ENCODE measurements around the gene ADAMTS16.

DNA sequence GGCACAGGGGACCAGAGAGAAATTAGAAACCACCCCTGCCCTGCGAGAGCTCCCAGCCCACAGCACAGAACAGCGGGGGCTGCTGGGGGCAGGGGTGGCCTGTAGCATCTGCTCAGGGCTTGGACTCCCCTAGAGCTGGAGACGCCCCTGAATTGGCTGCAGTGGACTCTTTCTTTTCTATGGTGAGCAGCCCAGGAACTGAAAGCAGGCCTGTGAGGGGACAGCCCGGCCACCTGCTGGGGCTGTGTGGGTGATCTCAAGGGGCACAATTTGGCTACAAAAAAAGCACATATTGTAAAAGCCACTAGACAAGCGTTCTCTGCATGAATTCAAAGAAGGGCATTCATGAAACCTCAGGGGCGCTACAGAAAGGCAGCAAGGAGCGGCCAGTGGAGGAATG lies 224.8 kb downstream of the ADAMTS16 start:
- TF ChIP-seq TGIF2 (CRISPR knock-in tag; IDR thresholded peaks at IDR 0.05) = no peak
- TF ChIP-seq, protein P1, sequence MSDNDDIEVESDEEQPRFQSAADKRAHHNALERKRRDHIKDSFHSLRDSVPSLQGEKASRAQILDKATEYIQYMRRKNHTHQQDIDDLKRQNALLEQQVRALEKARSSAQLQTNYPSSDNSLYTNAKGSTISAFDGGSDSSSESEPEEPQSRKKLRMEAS (CRISPR knock-in tag; IDR thresholded peaks at IDR 0.05) = no peak
- TF ChIP-seq FOS (IDR thresholded peaks at IDR 0.05; ENCODE audit: extremely low read depth, insufficient read length) = no peak
- no peak for TF ChIP-seq EP300 (IDR thresholded peaks at IDR 0.05; ENCODE audit: low read length)
- TF ChIP-seq L3MBTL2 (IDR thresholded peaks at IDR 0.05) = no peak
- TF ChIP-seq, protein P2, sequence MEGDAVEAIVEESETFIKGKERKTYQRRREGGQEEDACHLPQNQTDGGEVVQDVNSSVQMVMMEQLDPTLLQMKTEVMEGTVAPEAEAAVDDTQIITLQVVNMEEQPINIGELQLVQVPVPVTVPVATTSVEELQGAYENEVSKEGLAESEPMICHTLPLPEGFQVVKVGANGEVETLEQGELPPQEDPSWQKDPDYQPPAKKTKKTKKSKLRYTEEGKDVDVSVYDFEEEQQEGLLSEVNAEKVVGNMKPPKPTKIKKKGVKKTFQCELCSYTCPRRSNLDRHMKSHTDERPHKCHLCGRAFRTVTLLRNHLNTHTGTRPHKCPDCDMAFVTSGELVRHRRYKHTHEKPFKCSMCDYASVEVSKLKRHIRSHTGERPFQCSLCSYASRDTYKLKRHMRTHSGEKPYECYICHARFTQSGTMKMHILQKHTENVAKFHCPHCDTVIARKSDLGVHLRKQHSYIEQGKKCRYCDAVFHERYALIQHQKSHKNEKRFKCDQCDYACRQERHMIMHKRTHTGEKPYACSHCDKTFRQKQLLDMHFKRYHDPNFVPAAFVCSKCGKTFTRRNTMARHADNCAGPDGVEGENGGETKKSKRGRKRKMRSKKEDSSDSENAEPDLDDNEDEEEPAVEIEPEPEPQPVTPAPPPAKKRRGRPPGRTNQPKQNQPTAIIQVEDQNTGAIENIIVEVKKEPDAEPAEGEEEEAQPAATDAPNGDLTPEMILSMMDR (IDR thresholded peaks at IDR 0.05 in 2 of 3, conservative IDR thresholded peaks at IDR 0.05 in 1 of 3; ENCODE audit: insufficient read depth in 2 of 3, low read depth in 1 of 3, low read length in 3 of 3) = no peak
- TF ChIP-seq ZNF280B (CRISPR knock-in tag; IDR thresholded peaks at IDR 0.05) = no peak
- no peak for TF ChIP-seq ZBTB7A (IDR thresholded peaks at IDR 0.05; ENCODE audit: borderline replicate concordance, control insufficient read depth, low read depth, low read length)
- no peak for TF ChIP-seq SMAD4 (CRISPR knock-in tag; conservative IDR thresholded peaks at IDR 0.05)
- no peak for TF ChIP-seq FOSL1 (tag; conservative IDR thresholded peaks at IDR 0.05)
- no peak for TF ChIP-seq ZNF253 (CRISPR knock-in tag; conservative IDR thresholded peaks at IDR 0.05)
- TF ChIP-seq GATA2 (CRISPR knock-in tag; IDR thresholded peaks at IDR 0.05) = no peak
- TF ChIP-seq TAF1 (IDR thresholded peaks at IDR 0.05; ENCODE audit: control insufficient read depth, extremely low read depth, insufficient read depth, low read length, severe bottlenecking) = no peak
